8988T (cell line): ENCODE data around the gene C1QTNF1.
"Not testable (repeated sequence)": the region's sequence is repeated elsewhere in the genome, so short reads cannot be mapped to it uniquely, and the experiment has no call there.

Experiments used
- DNase-seq: peaks from one replicate; pipeline ENCODE4 v3.0.0; 2011

Gene C1QTNF1

DNA sequence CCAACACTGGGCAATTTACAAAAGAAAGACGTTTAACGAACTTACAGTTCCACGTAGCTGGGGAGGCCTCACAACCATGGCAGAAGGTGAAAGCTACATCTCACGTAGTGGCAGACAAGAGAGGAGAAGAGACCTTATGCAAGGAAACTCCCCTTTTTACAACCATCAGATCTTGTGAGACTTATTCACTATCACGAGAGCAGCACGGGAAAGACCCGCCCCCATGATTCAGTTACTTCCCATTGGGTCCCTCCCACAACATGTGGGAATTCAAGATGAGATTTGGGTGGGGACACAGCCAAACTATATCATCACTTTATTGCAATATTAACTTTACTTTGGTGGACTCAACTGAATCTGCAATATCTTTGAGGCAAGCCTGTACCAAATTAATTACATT, 38.7 kb downstream of the C1QTNF1 start:
- no peak for DNase-seq

DNA sequence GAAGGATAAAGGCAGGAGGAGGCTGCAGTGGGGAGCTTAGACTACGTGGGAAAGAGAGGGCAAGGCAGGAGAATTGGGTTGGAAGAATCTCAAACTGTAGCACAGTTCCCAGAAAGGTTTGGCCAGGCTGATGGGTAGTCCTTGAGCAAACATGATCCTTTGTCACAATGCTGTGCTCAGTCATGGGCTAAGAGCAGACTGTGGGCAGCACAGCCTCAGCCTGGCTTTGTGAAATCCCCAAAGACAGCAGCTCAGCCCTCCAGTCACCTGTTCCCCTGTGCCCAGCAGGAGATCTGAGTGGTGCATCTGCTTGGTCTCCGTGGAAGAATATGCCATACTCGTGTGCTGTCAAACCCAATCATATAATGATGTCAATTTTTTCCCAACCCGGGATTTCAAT, 40.1 kb downstream of the C1QTNF1 start:
- DNase-seq, result no peak

DNA sequence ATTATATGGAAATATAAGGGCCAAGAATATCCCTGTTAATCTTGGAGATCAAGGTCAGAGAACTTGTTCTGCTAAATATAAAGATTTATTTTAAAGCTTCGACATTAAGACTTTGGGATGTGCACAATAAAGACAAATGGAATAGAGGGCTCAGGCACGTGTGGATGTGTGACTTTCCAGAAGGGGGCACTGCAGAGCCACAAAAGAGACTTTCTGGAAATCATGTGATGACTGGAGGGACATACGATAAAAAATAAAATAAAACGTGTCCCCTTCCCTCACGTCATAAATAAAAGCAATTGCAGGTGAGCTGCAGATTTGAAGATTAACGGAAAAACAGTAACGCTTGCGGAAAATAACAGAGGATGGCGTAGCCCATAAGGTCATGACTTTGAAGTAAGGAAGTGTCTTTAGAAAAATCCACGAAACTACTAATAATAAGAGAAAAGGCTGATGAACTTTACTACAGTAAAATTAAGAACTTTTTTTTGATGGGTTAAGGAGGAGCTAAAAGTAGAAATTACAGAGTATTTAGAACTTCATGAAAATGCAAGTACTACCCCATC, 41.2 kb downstream of the C1QTNF1 start:
- DNase-seq, result no peak

DNA sequence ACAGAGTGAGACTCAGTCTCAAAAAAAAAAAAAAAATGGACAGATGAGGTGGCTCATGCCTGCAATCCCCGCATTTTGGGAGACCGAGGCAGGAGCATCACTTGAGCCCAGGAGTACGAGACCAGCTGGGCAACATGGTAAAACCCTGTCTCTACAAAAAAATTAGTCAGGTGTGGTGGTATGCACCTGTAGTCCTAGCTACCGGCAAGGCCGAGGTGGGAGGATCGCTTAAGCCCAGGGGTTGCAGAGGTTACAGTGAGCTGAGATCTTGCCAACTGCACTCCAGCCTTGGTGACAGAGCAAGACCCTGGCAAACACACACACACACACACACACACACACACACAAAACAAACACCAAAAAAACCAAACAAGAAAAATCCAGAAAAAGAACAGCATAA, 43.0 kb downstream of the C1QTNF1 start:
- no peak for DNase-seq

DNA sequence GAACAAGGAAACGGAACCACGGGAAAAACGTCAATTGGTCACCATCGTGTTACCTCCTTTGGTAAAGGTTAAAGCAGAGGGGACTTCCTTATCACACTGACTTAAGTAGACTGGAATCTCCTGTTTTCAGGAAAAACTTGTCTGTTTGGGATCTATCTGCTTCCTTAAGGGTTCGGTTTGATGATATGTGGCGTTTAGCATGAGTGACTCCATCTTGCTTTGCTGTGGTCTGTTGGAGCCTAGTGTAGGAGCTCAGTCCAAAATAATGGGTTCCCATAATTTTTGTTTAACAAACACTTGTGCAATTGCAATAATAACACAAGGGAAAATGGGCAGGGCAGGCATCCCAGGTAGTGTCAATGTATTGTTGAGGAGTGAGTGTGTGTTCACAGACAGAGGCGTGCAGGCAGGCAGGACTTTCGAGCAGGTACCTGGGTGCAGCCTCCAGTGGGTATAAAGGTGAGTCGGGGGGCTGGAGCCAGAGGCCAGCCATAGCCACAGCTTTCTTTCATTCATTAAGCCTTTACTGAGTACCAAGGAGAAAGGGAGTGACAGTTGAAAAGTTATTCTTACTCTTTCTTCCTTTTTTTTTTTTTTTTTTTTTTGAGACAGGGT, 46.4 kb downstream of the C1QTNF1 start:
- DNase-seq, result no peak

DNA sequence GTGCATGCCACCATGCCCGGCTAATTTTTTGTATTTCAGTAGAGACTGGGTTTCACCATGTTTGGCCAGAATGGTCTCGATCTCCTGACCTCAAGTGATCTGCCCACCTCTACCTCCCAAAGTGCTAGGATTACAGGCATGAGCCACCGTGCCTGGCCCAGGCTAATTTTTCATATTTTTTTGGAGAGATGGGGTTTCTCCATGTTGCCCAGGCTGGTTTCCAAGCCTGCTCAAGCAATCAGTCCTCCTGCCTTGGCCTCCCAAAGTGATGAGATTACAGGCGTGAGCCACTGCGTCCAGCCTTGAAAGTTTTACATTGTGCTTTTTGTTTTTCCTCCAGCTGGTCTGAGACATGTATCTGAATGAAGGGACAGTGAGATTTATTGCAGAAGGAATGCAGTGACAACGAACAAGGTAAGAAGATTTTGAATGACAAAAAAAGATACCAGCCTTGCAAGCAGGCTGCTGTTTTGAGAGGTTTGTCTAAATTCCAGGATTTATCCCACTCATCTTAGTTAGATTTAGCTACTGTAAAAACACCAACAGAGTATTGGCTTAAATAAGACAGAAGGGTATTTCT, 47.3 kb downstream of the C1QTNF1 start:
- no peak for DNase-seq

DNA sequence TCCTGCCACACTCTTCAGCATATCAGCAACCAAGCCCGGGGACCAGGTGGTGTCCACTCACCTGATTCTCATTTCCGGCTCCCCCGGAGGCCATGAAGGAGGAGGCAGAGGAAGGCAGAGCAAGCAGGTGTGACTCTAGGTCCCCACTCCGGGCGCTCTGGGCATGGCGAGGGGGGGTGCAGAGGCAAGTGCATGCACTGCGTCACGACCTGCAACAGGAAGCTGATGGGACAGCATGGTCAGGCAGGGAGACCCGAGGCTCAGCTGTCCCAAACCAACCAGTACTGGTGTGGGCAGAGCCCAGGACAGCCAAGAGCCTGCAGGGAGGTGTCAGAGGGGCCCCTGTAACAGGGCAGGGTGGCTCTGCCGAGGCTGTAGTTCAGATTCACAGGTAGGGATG, 48.6 kb downstream of the C1QTNF1 start:
- no peak for DNase-seq

DNA sequence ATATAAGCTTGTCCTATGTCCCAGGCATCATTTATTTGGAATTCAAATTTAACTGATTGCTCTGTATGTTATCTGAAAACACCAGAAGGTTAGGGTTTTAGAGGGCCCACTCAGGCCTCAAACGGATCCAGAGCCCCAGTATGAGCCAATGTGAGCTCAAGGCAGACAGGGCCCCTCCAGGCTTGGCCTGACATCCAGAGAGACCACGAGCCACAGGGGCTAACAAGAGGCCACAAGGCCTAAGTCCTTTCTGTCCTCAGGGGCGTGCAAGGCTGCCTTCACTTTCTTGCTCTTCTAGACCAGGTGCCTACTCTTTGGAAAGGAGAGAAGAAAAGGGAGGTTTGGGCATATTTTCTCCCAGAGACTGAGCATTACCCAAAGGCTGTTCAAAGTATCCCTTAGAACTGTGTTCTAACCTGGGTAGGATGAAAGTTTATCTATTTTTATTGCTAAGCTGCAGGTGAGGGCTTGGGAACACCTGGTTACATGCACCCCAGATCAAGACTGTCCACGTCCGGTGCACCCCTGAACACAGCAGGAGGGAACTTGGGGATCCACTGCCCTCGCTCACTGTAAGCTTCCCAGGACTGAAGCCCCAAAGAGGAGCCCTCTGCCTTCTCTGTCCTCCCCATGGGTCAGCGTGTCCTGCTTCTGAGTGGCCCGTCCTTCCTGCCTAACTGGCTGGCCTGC, 49.2 kb downstream of the C1QTNF1 start:
- no peak for DNase-seq

DNA sequence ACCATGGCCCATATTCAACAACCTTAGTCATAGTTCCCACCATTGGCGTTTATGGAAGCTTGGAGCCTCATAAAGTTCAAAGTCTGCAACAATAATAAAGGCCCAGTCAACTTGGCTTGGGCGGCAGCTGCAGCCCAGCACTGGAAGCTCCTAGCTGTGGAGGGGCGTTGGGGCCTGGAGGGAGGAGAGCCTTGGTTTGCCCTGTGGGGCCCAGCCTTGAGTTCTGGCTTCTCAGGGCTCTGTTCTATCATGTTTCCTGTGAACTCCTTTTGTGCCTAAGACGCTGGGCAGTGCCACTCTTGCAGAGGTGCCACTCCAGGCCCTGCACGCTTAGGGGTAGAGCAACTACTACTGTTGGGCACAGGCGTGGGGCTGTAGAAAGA, 49.7 kb downstream of the C1QTNF1 start:
- no peak for DNase-seq

DNA sequence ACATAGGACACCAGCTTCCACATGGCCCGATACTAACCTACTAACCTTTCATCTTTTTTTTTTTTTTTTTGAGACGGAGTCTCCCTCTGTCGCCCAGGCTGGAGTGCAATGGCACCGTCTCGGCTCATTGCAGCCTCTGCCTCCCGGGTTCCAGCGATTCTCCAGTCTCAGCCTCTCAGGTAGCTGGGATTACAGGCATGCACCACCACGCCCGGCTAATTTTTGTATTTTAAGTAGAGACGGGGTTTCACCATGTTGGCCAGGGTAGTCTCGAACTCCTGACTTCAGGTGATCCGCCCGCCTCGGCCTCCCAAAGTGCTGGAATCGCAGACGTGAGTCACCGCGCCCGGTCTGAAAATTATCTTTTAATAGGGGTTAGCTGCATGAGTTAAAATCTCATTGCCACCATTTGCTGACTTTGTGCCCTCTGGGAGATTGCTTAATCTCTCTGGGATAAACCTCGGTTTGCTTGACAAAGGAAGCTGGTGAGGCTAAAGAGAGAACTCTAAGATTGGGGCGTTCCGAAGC, 50.2 kb downstream of the C1QTNF1 start:
- DNase-seq, result not testable (repeated sequence)

DNA sequence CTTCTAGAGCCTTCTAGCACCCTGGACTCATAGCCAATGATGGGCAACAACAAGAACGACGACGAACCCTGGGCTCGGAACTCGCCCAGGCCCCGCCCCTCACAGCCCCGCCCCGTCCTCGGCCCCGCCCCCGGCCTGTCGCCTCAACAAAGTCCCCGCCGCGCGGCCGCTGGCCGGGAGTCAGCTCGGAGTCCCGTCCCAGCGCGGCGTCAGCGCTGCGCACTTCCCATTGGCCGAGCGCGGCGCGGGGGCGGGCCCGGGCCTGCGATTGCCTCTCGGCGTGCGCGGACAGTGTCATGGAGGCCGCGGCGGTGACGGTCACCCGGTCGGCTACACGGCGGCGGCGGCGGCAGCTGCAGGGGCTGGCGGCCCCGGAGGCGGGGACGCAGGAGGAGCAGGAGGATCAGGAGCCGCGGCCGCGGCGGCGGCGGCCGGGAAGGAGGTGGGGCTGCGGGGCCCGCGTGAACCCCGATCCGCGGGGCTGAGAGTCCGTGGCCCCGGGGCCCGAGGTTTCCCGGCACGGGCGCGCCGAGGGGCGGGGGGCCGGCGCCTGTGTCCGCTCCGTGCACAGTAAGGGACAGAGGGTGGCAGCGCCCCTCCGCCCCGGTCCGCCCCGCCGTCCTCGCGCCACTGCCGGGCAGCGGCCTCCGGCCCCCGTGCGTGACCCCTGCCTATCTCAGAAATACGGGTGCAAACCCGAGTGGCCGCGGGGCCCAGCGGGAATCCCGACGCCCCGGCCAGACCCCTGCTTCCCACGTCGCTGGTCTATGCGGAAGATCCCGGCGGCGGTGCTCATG, 50.9 kb downstream of the C1QTNF1 start, which contains the start of gene ENGASE:
Gene ENGASE, plus strand, starts transcription at position 176 of the 797 bp plus-strand sequence. Its CDS starts 121 bp downstream, at position 297.
- peak; percentile 93 for DNase-seq

DNA sequence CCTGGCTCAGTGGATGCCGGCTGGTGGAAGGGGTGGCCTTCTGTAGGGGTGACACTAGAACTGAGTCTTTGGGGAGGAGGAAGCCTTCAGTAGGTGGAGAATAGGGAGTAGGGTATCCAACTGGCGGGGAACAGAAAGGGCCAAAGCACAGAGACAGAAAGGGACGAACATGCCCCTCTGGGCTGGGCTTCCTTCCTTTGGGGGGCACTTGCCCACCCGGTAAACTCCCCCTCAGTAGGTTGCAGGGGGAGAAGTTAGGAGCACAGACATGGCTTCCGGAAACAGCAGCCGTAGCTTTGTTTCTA, 51.4 kb downstream of the C1QTNF1 start:
- DNase-seq, result no peak

DNA sequence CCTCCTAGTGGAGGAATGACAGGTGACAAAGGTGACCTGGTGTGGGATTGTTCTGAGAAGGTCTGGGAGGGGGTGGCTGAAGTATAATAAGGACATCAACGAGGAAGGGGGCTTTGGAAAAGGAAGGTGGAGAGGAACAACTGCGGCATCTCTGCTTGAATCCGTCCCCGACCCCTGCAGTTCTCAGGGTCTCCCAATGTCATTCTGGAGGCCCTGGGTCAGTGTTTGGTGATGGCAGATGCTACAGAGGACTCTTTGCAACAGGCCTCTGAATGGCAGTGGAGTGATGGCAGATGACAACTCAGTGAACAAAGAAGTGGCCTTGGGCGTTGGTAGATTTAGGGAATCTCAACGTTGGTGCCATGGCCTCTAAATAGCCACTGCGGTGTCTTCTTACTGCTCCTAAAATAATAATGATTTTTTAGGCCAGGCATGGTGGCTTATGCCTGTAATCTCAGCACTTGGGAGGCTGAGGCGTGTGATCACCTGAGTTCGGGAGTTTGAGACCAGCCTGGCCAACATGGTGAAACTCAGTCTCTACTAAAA, 52.0 kb downstream of the C1QTNF1 start:
- DNase-seq, result no peak

DNA sequence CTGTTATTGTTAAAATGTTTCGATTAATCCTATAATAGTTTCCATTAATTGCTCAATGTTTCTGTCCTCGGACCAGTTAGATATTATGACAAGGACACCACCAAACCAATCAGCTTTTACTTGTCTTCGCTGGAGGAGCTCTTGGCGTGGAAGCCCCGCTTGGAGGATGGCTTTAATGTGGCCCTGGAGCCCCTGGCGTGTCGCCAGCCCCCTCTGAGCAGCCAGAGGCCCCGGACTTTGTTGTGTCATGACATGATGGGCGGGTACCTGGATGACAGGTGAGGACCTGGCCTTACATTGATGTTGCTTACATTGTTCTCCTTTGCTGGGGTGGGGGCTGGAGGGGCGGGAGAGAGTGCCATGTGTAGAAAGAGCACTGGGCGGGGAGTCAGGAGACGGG, 53.6 kb downstream of the C1QTNF1 start:
- DNase-seq, result no peak

DNA sequence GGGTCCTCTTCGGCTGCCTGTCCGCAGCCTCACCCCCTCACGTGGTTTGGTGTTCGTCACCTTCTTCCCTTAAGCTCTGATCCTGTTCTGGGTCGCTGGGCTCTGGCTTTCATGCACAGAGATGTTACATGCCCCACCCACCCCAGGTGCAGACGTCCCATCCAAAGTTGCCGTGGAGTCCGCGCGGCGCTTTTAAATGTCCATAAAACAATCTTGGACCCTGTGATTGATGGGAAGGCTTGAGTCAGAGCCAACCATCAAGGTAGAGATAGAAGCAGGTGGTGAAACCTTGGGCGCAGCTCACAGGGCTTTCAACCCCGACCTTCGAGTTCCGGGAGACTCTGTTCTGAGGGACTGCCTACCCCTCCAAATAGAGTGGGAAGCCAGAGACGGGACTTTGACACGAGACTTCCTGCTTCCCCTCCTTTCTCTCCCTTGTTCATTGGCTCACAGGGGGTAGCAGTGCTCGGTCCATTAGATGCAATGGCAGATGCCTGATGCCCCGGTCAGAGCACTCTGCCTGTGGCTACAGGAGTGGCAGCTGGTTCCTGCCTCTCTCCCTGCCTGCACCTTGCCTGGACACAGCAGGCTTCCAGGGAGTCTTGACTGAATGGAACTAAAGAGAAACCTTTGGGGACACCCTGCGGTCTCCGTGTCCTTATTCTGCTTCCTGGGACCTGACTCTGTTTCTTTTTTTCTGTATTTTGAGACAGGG, 54.7 kb downstream of the C1QTNF1 start:
- DNase-seq, result no peak

DNA sequence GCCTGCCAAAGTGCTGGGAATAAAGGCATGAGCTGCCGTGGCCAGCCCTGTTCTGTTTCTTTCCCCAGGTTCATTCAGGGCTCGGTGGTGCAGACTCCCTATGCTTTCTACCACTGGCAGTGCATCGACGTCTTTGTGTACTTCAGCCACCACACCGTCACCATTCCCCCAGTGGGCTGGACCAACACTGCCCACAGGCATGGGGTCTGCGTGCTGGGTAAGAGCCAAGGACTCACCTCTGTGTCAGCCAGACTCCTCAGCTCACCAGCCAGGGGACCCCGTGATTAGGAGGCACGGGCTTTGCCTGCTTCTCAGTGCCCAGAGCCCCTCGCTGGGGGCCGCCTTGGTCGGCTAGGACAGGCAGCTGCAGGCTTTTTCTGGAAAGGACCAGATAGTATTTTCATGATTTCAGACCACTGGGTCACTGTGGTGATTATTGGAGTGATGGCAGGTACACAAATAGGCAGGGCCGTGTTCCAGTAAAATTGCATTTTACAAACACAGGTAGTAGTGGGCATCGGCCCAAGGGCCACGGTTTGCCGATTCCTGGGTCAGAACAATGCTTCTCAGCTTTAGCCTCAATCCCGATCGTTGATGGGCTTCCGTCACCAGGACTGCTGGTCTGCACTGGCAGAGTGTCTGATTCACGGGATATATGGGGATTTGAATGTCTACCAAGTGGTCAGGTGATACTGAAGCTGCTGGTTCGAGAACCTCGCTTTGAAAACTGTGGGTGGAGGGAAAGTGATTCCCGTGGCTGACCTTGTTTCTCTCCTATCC, 55.6 kb downstream of the C1QTNF1 start:
- DNase-seq, result no peak

DNA sequence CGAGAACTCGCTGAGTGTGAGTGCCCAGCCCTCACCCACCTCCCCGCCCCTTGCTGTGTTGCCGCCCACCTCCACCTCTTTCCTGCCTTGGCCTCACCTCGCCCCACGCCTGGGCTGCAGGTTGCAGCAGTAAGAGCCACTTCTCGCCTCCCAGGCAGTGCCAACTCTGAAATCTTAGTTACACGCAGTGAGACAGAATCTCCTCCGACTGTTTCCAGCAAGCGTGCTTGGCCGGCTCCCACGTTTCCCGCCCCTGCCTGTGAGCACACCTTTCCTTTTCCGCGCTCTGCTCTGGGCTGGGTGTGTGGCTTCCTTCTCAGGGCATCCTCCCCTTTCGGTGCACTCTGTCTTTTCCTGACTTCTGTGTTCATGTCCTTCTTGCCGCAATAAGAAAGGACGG, 56.4 kb downstream of the C1QTNF1 start:
- DNase-seq, result no peak

DNA sequence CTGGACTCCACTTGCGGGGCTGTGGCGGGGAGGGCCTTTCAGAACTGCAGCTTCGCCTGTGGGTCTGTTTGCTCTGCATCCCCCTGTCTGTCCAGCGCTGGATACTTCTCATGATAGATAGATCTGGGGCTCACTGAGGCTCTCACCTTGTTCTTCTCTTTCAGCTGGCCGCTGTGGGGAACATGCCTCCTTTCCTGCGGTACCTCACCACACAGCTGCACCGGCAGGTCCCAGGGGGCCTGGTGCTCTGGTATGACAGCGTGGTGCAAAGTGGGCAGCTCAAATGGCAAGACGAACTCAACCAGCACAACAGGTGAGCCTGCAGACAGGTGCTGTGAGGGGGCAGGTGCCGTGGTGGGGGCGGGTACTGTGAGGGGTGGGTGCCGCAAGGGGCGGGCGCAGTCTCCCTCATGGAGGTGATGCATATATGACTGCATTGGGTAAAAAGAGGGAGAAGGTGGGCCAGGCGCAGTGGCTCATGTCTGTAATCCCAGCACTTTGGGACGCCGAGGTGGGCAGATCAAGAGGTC, 56.9 kb downstream of the C1QTNF1 start:
- no peak for DNase-seq

DNA sequence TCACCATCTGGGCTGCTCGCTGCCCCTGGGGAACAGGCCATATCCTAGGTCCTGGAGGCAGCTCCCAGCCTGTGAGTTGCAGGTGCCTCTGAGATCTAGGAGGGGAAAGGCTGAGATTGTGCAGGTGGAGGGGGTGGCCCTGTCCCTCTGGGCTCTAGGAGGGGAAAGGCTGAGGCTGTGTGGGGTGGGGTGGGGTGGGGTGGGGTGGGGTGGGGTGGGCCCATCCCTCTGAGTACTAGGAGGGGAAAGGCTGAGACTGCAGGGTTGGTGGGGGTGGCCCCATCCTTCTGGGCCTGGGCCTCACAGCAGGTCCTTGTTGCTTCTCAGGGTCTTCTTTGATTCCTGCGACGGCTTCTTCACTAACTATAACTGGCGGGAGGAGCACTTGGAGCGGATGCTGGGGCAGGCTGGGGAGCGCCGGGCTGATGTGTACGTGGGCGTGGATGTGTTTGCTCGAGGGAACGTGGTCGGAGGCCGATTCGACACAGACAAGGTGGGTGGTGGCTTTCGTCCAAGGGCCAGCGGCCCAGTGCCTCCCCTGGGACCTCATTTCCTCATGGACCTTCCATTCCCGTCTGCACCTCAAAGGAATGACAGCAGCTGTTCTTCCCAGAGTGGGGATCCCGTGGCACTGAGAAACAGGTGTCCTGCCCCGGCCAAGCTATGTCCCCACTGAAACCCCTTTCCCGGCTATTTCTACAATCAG, 57.8 kb downstream of the C1QTNF1 start:
- DNase-seq, result no peak
